Measurements from ENCODE around the gene ARSG. TPM values are rescaled to one million over a fixed set of nuclear protein-coding genes. Genes with fewer than 3 reads are reported as not detected.
"Not testable (repeated sequence)": the region's sequence is repeated elsewhere in the genome, so short reads cannot be mapped to it uniquely, and the experiment has no call there.

The ARSG gene
- total RNA-seq, 1 donor from 2014 or later, result 3.2 TPM

DNA sequence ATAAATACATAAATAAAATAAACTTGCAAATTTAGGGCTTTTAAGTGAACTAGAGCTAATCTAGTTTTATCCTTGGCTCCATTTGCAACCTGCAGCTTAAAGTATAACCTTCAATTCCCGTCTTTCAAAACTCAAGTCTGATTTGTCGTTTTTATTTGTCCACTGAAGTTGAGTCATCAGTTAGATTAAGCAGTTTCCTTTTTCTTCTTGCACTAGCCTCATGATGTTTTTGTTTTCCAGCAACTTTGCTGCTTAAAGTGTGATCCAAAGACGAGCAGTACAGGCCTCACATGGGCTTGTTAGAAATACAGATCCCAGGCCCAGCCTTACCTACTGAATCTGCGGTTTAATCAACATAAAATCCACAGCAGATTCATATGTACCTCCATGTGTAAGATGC lies 13.8 kb downstream of the ARSG start:
- DNase-seq (ENCODE audit: low read depth), result peak; percentile 78

DNA sequence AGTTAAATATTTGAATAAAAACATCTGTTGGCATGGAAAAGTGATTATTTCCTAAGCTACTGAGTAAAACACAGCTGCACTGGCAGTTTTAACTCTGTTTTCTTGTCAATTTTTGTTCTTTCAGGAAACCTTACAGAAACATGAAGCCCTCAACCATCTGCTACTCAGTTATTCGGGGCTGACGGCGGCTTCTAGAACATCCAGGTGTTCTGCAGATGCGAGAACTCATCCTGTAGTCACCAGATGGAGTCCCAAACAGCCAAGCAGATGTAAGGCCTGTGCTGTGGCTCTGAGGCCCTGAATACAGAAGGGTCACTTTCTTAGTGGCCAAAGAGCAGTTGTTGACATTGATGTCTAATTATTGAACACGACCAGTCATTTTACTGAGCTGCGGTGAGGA lies 15.5 kb downstream of the ARSG start:
- no peak for DNase-seq (ENCODE audit: low read depth)

DNA sequence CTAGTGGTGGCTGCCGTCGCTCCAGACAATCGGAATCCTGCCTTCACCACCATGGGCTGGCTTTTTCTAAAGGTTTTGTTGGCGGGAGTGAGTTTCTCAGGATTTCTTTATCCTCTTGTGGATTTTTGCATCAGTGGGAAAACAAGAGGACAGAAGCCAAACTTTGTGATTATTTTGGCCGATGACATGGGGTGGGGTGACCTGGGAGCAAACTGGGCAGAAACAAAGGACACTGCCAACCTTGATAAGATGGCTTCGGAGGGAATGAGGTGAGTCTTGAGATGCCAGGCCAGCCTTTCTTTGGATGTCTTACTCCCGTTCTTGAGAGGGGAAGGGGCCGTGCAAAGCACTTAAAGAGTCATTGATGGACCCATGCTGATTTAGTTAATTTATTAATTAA lies 16.1 kb downstream of the ARSG start:
- no peak for DNase-seq (ENCODE audit: low read depth)

DNA sequence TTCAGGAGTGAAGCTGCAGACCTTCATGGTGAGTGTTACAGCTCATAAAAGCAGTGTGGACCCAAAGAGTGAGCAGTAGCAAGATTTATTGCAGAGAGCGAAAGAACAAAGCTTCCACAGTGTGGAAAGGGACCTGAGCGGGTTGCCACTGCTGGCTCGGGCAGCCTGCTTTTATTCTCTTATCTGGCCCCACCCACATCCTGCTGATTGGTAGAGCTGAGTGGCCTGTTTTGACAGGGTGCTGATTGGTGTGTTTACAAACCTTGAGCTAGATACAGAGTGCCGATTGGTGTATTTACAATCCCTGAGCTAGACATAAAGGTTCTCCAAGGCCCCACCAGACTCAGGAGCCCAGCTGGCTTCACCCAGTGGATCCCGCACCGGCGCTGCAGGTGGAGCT lies 17.2 kb downstream of the ARSG start:
- DNase-seq (ENCODE audit: low read depth), result not testable (repeated sequence)

DNA sequence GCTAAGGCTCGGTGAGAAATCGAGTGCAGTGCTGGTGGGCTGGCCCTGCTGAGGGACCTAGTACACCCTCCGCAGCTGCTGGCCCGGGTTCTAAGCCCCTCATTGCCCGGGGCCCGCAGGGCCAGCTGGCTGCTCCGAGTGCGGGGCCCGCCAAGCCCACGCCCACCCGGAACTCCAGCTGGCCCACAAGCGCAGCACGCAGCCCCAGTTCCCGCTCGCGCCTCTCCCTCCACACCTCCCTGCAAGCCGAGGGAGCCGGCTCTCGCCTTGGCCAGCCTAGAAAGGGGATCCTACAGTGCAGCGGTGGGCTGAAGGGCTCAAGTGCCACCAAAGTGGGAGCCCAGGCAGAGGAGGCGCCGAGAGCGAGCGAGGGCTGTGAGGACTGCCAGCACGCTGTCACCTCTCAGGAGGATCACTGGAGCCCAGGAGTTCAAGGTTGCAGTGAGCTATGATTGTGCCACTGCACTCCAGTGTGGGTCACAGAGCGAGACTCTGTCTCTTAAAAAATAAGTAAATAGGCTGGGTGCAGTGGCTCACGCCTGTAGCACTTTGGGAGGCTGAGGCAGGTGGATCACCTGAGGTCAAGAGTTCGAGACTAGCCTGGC lies 17.9 kb downstream of the ARSG start:
- DNase-seq (ENCODE audit: low read depth), result not testable (repeated sequence)

DNA sequence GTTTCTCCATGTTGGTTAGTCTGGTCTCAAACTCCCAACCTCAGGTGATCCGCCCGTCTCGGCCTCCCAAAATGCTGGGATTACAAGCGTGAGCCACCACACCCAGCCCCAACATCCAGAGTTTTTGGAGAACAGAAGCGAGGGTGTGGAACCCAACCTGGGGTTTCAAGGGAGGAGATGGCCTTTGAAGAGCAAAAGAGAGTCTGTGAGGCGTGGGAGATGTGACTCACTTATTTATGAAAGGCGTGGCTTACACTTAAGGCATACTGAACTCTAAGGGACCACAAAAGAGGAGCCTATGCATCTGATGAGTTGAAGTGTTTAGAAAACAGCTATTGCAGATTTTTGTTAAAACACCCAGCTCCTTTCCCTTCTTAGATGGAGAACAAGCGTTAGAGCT lies 18.9 kb downstream of the ARSG start:
- DNase-seq (ENCODE audit: low read depth), result no peak

DNA sequence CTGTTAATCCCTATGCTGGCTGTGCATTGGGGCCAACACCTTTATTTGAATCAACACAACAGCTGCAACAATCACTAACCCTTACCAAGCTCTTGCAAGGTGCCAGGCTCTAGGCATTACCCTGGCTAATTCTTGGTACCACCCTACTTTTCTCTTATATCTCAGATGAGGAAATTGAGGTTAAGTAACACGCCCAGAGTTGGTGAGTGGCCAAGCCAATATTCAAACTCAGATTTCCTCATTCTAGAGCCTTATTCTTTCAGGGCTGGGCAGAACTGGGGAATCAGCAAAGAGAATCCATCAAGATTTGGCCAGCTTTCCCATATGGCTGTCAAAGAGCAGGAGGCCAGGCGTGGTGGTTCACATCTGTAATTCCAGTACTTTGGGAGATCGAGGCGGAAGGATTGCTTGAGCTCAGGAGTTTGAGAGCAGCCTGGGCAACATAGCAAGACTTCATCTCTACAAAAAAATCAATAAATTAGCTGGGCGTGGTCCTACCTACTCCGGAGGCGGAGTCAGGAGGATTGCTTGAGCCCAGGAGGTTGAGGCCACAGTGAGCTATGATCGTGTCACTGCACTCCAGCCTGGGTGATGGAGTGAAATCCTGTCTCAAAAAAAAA lies 23.7 kb downstream of the ARSG start:
- no peak for DNase-seq (ENCODE audit: low read depth)

DNA sequence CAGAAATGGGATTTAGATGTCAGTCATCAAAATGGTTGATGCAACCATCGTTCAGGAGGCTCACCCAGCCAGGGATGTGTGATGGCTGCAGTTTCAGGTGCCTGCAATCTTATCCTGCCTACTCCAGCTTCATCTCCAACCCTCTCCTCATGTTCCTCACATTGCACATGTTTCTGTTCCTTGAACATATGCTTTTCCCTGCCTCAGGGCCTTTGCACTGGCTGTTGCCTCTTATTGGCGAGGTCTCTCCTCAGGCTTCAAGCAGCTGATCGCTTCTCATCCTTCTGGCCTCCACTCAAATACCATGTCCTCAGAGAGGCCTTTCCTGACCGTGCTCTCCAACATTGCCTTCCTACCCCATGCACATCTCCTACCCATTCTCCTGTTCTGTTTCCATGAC lies 24.6 kb downstream of the ARSG start:
- DNase-seq (ENCODE audit: low read depth), result no peak

DNA sequence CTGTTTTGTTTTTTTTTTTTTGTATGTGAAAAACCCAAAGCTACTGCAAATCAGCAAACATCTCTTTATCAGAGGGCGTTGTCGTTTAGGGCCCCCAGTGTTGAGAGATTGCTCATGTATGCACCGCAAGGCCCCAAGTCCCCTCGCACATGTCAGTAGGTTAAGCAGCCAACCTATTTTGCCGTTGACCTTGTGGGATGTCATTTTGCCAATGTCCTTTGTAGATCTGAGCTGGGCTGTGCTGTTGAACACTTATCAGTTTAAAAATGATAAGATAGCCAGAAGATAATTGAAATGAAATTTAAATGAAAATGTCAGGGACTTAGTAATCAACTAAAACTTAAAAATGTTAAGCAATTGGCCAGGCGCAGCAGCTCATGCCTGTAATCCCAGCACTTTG lies 26.2 kb downstream of the ARSG start:
- no peak for DNase-seq (ENCODE audit: low read depth)

DNA sequence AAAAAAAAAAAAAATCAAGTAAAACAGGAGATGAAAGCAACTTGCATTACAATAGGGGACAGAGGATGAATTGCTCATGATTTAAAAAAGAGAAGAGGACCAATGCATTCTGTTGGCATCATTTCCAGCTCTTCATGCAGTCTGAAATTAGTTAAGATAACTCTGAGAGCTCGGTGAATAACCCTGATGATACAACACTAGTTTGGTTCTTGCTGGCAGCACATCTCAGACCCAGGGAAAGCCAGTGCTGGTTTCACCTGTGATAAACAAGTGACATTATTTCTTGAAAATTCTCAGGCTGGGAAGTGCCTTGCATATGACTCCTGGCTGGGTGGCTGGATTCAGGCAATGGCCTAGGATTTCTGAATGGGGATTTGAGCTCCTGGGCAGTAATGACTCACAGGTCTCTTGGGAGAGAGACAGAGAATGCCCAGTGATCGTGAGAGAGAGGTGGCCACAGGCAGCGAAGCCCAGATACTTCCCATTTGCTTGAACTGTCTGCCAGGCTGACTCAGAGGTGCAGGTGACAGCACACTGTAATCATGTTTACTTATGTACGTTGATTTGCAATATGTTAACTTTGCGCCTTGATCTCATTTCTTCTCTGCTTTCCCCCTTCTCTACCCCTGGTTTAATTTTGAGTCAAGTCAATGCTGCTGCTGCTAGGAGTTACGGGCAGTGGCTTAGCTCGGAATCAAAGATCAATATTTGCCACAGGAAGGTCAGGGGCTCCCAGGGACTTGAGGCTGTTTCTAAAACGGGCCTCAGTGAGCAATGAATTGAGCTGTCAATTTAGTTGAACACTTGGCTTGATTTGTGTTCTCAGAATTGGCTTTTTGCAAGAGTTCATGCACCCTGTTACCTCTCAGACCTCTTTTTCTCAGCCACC lies 27.1 kb downstream of the ARSG start:
- DNase-seq (ENCODE audit: low read depth), result peak; percentile 66

DNA sequence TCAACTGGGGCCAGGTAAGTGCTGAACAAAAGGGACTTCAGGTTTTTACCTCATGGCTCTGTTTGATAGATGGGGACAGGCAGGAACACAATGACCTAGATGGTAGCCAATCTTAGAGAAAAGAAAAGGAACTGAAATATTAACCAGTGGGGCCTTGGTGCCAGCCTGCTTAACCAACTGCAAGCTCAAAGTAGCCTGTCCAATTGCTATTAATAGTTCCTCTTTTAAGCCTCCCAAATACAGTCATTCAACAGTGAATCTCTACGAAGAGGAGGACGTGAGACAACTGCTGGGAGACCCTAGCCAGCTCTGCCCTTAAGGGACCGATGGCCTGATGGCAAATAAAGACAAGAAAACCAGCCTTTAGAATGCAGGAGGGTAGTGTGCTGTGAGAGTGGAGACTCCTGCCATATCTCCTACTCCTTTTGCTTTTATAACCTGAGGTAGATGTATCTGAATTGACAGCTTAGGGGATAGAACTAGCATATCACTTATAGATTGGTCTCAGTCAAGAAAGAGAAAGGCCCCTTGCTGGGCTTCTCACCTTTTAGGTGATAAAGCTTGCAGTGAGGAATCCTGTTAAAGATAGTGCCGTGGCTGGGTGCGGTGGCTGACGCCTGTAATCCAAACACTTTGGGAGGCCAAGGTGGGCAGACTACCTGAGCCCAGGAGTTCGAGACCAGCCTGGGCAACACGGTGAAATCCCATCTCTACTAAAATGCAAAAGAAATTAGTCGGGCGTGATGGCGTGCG lies 28.3 kb downstream of the ARSG start:
- DNase-seq (ENCODE audit: low read depth), result no peak

DNA sequence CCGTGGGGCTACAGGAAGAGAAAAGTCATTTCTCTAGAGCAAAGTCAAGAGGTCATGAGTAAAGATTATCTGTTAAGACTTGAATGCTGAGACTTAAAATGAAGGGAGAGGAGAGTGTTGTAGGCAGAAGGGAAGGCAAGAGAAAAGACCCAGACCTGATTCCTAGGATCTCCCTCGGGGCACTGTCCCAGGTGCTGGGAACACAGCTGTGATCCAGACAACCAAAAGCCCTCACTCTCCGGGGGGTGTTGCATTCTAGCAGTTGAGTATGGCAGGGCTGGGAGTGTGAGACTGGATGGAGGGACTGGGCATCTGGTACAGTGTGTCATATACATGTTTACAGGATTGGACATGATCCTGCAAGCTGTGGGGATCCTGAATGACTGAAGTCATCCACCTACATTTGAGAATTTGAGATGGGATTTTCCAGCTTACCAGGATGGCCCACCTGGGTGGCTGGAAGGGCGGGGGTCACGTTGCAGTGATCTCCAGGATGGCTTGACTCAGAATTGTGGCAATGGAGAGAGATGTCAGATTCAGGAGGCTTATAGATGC lies 29.1 kb downstream of the ARSG start:
- no peak for DNase-seq (ENCODE audit: low read depth)

DNA sequence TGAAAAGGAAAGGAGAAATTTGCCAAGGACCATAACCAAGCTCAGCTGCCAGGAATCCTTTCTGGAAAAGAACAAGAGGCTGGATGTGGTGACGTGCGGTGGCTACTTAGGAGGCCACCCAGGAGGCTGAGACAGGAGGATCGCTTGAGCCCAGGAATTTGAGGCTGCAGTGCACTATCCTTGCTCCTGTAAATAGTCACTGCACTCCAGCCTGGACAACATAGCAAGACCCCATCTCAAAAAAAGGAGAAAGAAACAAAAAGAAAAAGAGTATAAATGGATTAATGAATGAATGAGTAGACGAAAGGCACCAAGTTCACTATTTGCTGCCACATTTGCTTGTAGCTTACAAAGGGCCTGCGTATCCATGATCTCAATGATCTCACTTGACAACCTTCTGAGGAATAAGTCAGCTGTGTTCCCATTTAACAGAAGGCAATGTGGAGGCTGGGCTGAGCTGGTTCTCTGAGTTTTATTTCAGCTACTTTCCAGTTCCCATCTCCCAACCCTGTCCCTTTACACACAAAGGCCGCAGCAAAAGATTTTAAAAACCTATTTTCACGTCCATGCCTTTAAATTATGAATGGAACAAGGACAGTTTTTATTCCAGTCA lies 29.8 kb downstream of the ARSG start:
- no peak for DNase-seq (ENCODE audit: low read depth)

DNA sequence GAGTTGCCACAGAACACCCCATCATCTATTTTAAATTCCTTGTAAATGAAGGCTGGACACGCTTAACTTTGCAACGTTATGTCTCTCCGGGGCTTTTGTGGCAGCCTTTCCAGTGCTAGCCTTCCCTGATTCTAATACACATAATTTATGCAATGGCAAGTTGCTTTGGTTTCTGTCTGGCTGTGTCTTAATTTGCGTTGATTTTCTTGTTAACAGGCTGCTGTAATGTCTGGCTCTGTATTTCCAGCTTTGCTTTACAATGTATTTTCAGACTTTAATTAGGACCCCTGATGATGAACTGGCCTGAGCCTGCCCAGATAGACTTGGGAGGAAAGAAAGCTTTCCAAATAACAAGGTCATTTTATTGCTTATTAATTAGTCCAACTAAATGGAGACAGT lies 30.3 kb downstream of the ARSG start:
- no peak for DNase-seq (ENCODE audit: low read depth)

DNA sequence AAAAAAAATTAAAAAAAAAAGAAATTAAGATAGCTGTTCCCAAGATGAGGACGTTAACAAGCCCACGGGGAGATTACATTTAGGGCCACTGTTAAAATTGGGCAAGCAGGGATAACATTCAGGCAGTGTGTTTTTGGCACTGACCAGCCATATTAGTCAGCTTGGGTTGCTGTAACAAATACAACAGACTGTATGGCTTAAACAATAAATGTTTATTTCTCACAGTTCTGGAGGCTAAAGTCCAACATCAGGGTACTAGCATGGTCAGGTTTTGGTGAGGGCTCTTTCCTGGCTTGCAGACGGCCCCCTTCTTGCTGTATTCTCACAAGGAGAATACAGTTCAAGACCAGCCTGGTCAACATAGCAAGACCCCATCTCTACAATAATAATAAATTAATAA lies 31.3 kb downstream of the ARSG start:
- DNase-seq (ENCODE audit: low read depth), result no peak

DNA sequence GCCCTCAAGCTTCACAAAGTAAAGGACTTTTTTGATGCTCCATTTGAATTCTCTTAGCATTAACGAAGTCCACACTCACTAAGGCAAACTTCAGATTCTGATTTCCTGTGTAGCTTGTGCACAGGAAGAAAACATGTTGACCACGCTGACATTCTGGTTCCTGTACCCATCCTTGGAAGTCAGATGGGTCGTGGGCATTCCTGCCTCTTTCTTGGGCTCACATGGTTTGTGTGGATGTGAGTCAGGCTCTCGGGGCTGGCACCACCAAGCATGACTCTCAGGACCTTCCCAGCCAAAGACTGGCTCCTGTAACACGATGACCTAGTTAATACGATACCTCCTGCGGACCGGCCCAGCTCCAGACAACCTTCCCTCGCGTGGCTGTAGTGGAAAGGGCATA lies 32.8 kb downstream of the ARSG start:
- no peak for DNase-seq (ENCODE audit: low read depth)

DNA sequence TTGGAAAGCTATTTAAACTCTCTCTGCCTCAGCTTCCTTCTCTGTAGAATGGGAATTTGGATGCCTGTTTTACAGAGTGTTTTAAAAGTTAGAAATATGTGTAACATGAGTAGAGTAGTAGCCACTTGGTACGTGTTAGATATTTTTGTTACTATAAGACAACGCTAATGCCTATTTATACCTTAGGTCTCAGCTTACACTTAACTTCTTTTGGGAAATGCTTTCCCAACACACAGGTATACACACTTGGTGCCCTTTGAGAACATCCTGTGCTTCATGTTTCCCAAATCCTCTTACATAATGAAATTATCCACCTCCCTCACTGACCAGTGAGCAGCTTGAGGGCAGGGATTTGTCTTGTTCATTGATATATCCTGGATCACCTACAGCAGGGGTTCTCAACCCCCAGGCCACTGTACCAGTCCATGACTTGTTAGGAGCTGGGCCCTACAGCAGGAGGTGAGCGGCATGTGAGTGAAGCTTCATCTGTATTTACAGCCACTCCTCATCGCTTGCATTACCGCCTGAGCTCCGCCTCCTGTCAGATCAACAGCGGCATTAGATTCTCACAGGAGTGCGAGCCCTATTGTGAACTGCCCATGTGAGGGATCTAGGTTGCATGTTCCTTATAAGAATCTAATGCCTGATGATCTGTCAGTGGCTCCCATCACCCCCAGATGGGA lies 33.5 kb downstream of the ARSG start:
- DNase-seq (ENCODE audit: low read depth), result no peak

DNA sequence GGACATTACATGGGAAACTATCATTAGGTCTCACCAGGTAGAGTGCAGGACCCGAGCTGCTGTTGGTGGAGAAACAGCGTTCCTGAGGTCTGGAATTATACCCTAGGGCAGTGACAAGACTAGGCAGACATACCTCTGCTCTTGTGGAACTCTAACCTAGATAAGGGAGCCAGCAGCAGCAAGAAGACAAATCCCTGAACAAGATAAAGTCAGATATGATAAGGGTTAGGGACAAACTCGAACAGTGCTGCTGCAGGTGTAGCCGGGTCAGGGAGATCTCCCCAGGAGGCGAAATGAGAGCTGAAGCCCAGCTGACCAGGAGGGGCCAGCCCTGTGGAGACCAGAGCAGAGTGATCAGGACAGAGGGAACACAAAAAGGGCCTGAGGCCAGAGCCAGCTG lies 34.7 kb downstream of the ARSG start:
- DNase-seq (ENCODE audit: low read depth), result no peak

DNA sequence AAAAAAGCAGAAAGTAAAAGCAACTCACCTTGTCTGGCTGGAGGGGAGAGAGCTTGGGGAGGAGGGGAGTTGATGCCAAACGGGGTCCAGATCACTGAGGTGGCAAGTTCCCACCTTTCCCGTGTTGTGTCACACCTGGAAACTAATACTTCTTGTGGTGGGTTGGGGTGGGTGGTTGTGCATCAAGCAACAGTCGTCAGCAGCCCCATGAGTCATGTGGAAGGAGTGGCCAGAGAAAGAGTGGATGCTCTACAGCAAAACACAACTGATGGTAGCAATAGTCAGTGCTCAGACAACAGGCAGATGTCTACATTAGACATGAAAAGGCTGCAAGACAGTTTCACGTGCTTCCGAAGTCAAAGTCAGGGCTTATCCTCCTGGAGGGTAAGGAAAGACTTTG lies 35.4 kb downstream of the ARSG start:
- no peak for DNase-seq (ENCODE audit: low read depth)

DNA sequence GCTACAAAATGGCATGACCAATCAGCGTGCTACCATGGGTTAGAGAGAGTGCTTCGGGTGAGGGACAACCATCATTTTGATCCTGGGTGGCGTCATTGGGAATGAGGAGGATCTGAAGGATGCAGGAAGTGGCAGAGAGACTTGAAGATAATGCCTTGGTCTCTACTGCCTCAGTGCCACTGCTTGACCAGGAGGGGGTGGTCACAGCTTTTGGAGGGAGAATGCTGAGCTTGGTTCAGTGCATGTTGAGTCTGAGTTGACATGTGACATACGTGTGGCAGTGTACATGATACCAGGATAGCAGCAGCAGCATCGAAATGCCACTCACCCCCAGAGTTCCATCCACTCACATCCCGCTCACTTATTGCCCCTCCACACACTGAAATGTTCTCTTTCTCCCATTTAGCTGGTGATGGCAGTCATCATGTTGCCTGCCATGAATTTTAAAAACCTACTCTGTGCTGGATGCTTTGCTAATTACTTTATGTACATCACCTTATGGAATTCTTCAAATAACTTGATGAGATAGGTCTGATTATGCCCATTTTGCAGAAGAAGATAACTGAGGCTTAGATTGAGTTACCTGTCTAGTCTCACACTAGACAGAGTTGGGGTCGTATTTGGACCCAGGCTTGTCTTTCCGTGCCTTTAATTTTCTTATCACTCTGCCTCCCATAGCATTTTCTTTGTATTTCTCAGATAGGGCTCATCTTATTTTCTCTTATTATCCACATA lies 36.7 kb downstream of the ARSG start:
- no peak for DNase-seq (ENCODE audit: low read depth)

Measured in renal cortical epithelial cell (primary cell).